ENCODE results near the gene PROM1. TPM values are rescaled to one million over a fixed set of nuclear protein-coding genes. Genes with fewer than 3 reads are reported as not detected.

The PROM1 gene
- total and polyA plus RNA-seq, 7 donors = 1.8 to 29.1 (median 4.4) TPM

DNA sequence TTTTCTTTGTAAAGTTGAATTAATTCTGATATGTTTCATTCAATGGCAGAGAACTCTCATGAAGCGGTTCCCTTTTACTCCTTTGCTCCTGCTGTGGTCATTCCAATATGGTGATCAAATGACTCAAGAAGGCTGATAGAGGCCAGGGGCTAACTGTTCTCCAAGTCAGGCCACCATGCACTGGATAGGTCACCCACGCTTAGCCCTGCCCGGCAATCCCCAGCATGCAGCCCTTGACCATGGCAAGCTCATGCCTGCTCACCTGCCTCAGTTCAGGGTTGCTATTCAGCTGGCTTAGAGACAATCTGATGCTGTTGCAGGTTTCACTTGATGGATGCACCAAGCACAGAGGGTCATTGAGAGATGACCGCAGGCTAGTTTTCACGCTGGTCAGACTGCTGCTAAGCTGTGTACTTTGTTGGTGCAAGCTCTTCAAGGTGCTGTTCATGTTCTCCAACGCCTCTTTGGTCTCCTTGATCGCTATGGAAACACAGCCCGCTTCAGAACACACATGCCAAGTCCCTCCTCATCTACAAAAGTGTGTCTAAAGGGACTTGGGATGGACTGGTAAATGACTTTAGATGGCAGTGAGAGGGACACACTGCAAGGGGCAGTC lies 65.7 kb downstream of the PROM1 start:
- intact Hi-C loops (cut with DNase I) = no loop called here
- TF ChIP-seq POLR2AphosphoS5 (IDR thresholded peaks at IDR 0.05) (no peak), POLR2A (IDR thresholded peaks at IDR 0.05) (no peak), EP300 (IDR thresholded peaks at IDR 0.05) (no peak)
- TF ChIP-seq, protein P1, sequence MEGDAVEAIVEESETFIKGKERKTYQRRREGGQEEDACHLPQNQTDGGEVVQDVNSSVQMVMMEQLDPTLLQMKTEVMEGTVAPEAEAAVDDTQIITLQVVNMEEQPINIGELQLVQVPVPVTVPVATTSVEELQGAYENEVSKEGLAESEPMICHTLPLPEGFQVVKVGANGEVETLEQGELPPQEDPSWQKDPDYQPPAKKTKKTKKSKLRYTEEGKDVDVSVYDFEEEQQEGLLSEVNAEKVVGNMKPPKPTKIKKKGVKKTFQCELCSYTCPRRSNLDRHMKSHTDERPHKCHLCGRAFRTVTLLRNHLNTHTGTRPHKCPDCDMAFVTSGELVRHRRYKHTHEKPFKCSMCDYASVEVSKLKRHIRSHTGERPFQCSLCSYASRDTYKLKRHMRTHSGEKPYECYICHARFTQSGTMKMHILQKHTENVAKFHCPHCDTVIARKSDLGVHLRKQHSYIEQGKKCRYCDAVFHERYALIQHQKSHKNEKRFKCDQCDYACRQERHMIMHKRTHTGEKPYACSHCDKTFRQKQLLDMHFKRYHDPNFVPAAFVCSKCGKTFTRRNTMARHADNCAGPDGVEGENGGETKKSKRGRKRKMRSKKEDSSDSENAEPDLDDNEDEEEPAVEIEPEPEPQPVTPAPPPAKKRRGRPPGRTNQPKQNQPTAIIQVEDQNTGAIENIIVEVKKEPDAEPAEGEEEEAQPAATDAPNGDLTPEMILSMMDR (IDR thresholded peaks at IDR 0.05) = no peak
- no peaks in the 10 kb centered on the region for H3K27me3 ChIP-seq
- no peaks in the 10 kb centered on the region for H3K36me3 ChIP-seq
- H3K4me1 ChIP-seq = no peaks in the 10 kb centered on the region
- H3K4me3 ChIP-seq = no peak overlapping the region
- H3K9me3 ChIP-seq = no peaks in the 10 kb centered on the region
- no peak for DNase-seq
- no peak overlapping the region for H3K27ac ChIP-seq
- WGBS, 2 donors = 88 to 94% methylated on average over 8 of the region's 8 CpGs

DNA sequence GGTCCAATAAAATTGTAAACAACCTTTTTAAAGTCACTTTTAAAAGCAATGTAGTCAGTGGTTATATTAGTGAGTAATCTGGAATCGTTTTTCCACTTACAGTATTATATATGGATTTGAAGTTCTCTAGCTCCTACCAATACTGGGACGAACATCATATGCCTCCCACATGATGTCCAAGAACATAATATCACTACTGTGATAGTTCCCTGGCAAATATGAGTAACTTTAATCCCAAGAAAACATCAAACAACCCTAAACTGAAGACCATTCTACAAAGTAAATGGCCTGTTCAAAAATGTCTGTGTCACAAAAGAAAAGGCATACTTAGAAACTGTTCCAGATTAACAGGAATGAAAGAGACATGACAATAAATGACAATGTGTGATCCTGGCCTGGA lies 67.3 kb downstream of the PROM1 start:
- WGBS, 2 donors = 59 to 74% methylated on average over 2 of the region's 2 CpGs
- no peaks in the 10 kb centered on the region for H3K36me3 ChIP-seq
- H3K9me3 ChIP-seq = no peaks in the 10 kb centered on the region
- no peak for DNase-seq
- H3K27ac ChIP-seq = no peak overlapping the region
- no peaks in the 10 kb centered on the region for H3K27me3 ChIP-seq
- H3K4me3 ChIP-seq = no peak overlapping the region
- TF ChIP-seq, protein P1 (IDR thresholded peaks at IDR 0.05) = no peak
- no peak for TF ChIP-seq POLR2AphosphoS5 (IDR thresholded peaks at IDR 0.05)
- no peak for TF ChIP-seq POLR2A (IDR thresholded peaks at IDR 0.05)
- no peak for TF ChIP-seq EP300 (IDR thresholded peaks at IDR 0.05)
- H3K4me1 ChIP-seq = no peaks in the 10 kb centered on the region
- intact Hi-C loops (cut with DNase I) = no loop called here

DNA sequence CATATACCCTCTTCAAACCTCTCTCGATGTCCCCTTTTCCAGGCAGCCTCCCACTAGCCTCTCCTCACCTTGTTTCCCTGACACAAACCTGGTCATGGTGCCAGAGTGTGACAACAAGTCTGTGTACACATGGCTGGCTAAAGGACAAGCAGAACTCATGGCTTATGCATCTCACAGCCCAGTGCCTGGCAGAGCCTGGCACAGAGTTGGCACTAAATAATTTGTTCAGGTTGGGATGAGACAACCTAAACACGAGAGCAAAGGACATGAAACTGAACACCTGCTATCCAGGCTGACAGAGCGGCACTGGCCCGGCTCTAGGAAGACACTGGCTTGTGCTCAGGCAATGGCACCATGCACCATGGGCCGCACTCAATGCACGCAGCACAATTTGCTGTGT lies 72.7 kb downstream of the PROM1 start:
- no peak overlapping the region for H3K27ac ChIP-seq
- TF ChIP-seq POLR2AphosphoS5 (IDR thresholded peaks at IDR 0.05) (no peak), POLR2A (IDR thresholded peaks at IDR 0.05) (no peak), EP300 (IDR thresholded peaks at IDR 0.05) (no peak)
- TF ChIP-seq, protein P1 (IDR thresholded peaks at IDR 0.05) = no peak
- WGBS, 2 donors = 86 to 93% methylated on average over 6 of the region's 6 CpGs
- no peak overlapping the region for H3K4me3 ChIP-seq
- no peaks in the 10 kb centered on the region for H3K4me1 ChIP-seq
- no peak for DNase-seq
- H3K9me3 ChIP-seq = no peaks in the 10 kb centered on the region
- no peaks in the 10 kb centered on the region for H3K36me3 ChIP-seq
- intact Hi-C loops (cut with DNase I) = no loop called here
- no peaks in the 10 kb centered on the region for H3K27me3 ChIP-seq

DNA sequence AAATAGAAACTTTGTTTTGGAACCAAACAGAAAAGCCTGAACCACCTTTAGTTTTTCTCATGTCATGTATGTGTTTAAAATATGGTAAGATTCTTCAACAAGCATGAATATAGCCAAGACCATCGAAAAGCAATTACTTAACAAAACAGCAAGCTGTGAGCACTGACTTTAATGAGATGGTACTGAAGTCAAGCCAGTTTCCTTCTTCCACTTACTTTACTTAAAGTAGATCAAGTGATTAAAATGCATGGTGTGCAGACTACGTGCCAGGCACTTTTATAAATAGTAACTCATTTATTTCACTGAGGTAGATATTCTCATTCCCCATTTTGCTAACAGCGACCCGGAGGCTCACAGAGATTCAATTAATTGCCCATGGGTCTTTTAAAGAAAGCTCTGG lies 74.7 kb downstream of the PROM1 start:
- Histone ChIP-seq H3K9me3 (no peaks in the 10 kb centered on the region), H3K27me3 (no peaks in the 10 kb centered on the region), H3K4me1 (no peaks in the 10 kb centered on the region), H3K36me3 (no peaks in the 10 kb centered on the region), H3K4me3 (no peak overlapping the region), H3K27ac (no peak overlapping the region)
- whole genome bisulfite sequencing, 2 donors = 94 to 95% methylated on average over 4 of the region's 4 CpGs
- DNase-seq = no peak
- TF ChIP-seq, protein P1 (IDR thresholded peaks at IDR 0.05) = no peak
- no peak for TF ChIP-seq EP300 (IDR thresholded peaks at IDR 0.05)
- TF ChIP-seq POLR2AphosphoS5 (IDR thresholded peaks at IDR 0.05) = no peak
- intact Hi-C loops (cut with DNase I) = no loop called here
